ENCODE measurements around the gene SOSTDC1.

DNA sequence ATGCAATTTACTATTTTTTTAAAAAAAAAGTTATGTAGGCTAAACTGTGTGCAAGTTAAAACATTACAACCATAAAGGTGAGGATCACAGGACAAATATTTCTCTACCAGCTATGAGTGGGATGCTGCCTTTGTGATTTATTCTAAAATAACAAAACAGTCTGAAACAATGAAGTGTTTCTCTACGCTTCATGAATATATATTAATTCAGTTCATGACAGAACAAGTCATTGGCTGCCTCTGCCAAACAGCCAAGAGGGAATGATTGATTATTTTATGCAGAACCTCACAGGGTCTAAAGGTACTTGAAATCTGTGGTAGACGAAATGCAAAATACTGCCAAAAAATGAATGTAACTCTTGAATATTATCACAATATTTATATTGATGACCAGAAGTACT, 29.0 kb upstream of the SOSTDC1 start:
- TF ChIP-seq, protein P1, sequence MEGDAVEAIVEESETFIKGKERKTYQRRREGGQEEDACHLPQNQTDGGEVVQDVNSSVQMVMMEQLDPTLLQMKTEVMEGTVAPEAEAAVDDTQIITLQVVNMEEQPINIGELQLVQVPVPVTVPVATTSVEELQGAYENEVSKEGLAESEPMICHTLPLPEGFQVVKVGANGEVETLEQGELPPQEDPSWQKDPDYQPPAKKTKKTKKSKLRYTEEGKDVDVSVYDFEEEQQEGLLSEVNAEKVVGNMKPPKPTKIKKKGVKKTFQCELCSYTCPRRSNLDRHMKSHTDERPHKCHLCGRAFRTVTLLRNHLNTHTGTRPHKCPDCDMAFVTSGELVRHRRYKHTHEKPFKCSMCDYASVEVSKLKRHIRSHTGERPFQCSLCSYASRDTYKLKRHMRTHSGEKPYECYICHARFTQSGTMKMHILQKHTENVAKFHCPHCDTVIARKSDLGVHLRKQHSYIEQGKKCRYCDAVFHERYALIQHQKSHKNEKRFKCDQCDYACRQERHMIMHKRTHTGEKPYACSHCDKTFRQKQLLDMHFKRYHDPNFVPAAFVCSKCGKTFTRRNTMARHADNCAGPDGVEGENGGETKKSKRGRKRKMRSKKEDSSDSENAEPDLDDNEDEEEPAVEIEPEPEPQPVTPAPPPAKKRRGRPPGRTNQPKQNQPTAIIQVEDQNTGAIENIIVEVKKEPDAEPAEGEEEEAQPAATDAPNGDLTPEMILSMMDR (IDR thresholded peaks at IDR 0.05), result no peak
- TF ChIP-seq EZH2phosphoT487 (IDR thresholded peaks at IDR 0.05; ENCODE audit: borderline replicate concordance, low read depth) (no peak), EP300 (IDR thresholded peaks at IDR 0.05; ENCODE audit: borderline replicate concordance in 1 of 2, low read depth in 1 of 2, low read length in 1 of 2) (no peak), RCOR1 (IDR thresholded peaks at IDR 0.05; ENCODE audit: low read length) (no peak), POLR2AphosphoS5 (IDR thresholded peaks at IDR 0.05; ENCODE audit: low read depth, low read length) (no peak)
- TF ChIP-seq, protein P2, sequence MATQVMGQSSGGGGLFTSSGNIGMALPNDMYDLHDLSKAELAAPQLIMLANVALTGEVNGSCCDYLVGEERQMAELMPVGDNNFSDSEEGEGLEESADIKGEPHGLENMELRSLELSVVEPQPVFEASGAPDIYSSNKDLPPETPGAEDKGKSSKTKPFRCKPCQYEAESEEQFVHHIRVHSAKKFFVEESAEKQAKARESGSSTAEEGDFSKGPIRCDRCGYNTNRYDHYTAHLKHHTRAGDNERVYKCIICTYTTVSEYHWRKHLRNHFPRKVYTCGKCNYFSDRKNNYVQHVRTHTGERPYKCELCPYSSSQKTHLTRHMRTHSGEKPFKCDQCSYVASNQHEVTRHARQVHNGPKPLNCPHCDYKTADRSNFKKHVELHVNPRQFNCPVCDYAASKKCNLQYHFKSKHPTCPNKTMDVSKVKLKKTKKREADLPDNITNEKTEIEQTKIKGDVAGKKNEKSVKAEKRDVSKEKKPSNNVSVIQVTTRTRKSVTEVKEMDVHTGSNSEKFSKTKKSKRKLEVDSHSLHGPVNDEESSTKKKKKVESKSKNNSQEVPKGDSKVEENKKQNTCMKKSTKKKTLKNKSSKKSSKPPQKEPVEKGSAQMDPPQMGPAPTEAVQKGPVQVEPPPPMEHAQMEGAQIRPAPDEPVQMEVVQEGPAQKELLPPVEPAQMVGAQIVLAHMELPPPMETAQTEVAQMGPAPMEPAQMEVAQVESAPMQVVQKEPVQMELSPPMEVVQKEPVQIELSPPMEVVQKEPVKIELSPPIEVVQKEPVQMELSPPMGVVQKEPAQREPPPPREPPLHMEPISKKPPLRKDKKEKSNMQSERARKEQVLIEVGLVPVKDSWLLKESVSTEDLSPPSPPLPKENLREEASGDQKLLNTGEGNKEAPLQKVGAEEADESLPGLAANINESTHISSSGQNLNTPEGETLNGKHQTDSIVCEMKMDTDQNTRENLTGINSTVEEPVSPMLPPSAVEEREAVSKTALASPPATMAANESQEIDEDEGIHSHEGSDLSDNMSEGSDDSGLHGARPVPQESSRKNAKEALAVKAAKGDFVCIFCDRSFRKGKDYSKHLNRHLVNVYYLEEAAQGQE (IDR thresholded peaks at IDR 0.05; ENCODE audit: low read depth, low read length), result no peak

Data from SK-N-SH (cell line).